MM.1S (cell line): ENCODE data around the gene LHX5.

Source experiments
- DNase-seq: peaks from one replicate; pipeline ENCODE4 v3.0.0-alpha.2; 2015
- H2AFZ ChIP-seq: fragments of 300-600 bp; sonication (generic); 2 replicates; pipeline ENCODE4 v1.6.0; 2016; ENCODE audit warnings: antibody characterized with exemption, low read length
- H3F3A ChIP-seq: fragments of 300-600 bp; sonication (generic); 2 replicates; pipeline ENCODE4 v1.6.1; 2016; ENCODE audit warnings: mild to moderate bottlenecking, antibody characterized with exemption, low read length, moderate library complexity, mixed read lengths; ENCODE audit not compliant: insufficient read depth
- H3K27ac ChIP-seq: fragments of 300-600 bp; sonication (generic); 2 replicates; pipeline ENCODE4 v1.5.1; 2016; ENCODE audit warnings: mild to moderate bottlenecking, low read length
- H3K27me3 ChIP-seq: fragments of 300-600 bp; sonication (generic); replicated peaks from 2 replicates; pipeline ENCODE4 v1.6.0; 2016; ENCODE audit warnings: low read length; ENCODE audit not compliant: insufficient read depth
- H3K36me3 ChIP-seq: fragments of 300-600 bp; sonication (generic); replicated peaks from 2 replicates; pipeline ENCODE4 v1.6.1; 2016; ENCODE audit warnings: mild to moderate bottlenecking, low read length, mixed read lengths; ENCODE audit not compliant: insufficient read depth
- H3K4me1 ChIP-seq: fragments of 300-600 bp; sonication (generic); 2 replicates; pipeline ENCODE4 v1.6.1; 2016; ENCODE audit warnings: low read length, mixed read lengths
- H3K4me2 ChIP-seq: fragments of 300-600 bp; sonication (generic); 2 replicates; pipeline ENCODE4 v1.6.0; 2016; ENCODE audit warnings: low read depth, low read length
- H3K4me3 ChIP-seq: fragments of 300-600 bp; sonication (generic); 2 replicates; pipeline ENCODE4 v1.5.1; 2016; ENCODE audit warnings: low read length, mixed read lengths
- H3K79me2 ChIP-seq: fragments of 300-600 bp; sonication (generic); 2 replicates; pipeline ENCODE4 v1.6.1; 2016; ENCODE audit warnings: mixed run types, low read length, mixed read lengths
- H3K9ac ChIP-seq: fragments of 300-600 bp; sonication (generic); 2 replicates; pipeline ENCODE4 v1.6.1; 2016; ENCODE audit warnings: low read length, mixed read lengths
- H3K9me2 ChIP-seq: fragments of 300-600 bp; sonication (generic); replicated peaks from 2 replicates; pipeline ENCODE4 v1.6.1; 2016; ENCODE audit warnings: mild to moderate bottlenecking, low read length, mixed read lengths; ENCODE audit not compliant: insufficient read depth
- H3K9me3 ChIP-seq: fragments of 300-600 bp; sonication (generic); replicated peaks from 2 replicates; pipeline ENCODE4 v1.6.1; 2016; ENCODE audit warnings: mild to moderate bottlenecking, low read length, mixed read lengths; ENCODE audit not compliant: insufficient read depth
- H4K20me1 ChIP-seq: fragments of 300-600 bp; sonication (generic); 2 replicates; pipeline ENCODE4 v1.6.1; 2016; ENCODE audit warnings: mild to moderate bottlenecking, low read length, moderate library complexity, mixed read lengths; ENCODE audit not compliant: insufficient read depth
- EZH2 ChIP-seq: fragments of 300-600 bp; sonication (generic); optimal IDR thresholded peaks from 2 replicates; pipeline ENCODE3; 2017; ENCODE audit warnings: low read depth, mild to moderate bottlenecking, antibody characterized with exemption, low read length, mixed read lengths
- EZH2phosphoT487 ChIP-seq: fragments of 300-600 bp; sonication (generic); IDR thresholded peaks from 2 replicates; pipeline ENCODE4 v1.6.1; 2018; ENCODE audit warnings: antibody characterized with exemption, low read length
- TF ChIP-seq, protein P1 (sequence below): fragments of 300-600 bp; sonication (generic); IDR thresholded peaks from 2 replicates; pipeline ENCODE4 v1.5.1; 2016; ENCODE audit warnings: antibody characterized with exemption, low read length, mixed read lengths

The LHX5 gene

DNA sequence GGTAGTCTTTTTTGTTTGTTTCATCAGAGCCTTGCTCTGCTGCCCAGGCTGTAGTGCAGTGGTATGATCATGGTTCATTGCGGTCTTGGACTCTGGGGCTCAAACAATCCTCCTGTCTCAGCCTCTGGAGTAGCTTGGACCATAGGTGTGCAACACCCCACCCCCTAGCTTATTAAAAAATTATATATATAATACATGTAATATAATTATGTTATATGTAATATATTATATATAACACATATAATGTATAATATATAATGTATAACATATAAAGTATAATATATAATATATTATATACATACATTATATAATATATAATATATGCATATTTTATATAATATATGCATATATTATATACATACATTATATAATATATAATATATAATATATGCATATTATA is 21.8 kb downstream of the LHX5 start:
- H3K4me2 ChIP-seq = no peak overlapping the region
- H3K27me3 ChIP-seq = no peaks in the 10 kb centered on the region
- H3F3A ChIP-seq = no peaks in the 10 kb centered on the region
- no peak overlapping the region for H3K9ac ChIP-seq
- H3K4me3 ChIP-seq = no peak overlapping the region
- no peak for DNase-seq
- no peaks in the 10 kb centered on the region for H3K36me3 ChIP-seq
- no peaks in the 10 kb centered on the region for H3K79me2 ChIP-seq
- H3K27ac ChIP-seq = no peak overlapping the region
- H2AFZ ChIP-seq = no peak overlapping the region
- H3K9me3 ChIP-seq = no peaks in the 10 kb centered on the region
- H3K4me1 ChIP-seq = no peaks in the 10 kb centered on the region
- H3K9me2 ChIP-seq = no peaks in the 10 kb centered on the region
- no peak for TF ChIP-seq EZH2phosphoT487
- TF ChIP-seq EZH2 = no peak
- TF ChIP-seq, protein P1, sequence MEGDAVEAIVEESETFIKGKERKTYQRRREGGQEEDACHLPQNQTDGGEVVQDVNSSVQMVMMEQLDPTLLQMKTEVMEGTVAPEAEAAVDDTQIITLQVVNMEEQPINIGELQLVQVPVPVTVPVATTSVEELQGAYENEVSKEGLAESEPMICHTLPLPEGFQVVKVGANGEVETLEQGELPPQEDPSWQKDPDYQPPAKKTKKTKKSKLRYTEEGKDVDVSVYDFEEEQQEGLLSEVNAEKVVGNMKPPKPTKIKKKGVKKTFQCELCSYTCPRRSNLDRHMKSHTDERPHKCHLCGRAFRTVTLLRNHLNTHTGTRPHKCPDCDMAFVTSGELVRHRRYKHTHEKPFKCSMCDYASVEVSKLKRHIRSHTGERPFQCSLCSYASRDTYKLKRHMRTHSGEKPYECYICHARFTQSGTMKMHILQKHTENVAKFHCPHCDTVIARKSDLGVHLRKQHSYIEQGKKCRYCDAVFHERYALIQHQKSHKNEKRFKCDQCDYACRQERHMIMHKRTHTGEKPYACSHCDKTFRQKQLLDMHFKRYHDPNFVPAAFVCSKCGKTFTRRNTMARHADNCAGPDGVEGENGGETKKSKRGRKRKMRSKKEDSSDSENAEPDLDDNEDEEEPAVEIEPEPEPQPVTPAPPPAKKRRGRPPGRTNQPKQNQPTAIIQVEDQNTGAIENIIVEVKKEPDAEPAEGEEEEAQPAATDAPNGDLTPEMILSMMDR = no peak
- H4K20me1 ChIP-seq = no peaks in the 10 kb centered on the region

DNA sequence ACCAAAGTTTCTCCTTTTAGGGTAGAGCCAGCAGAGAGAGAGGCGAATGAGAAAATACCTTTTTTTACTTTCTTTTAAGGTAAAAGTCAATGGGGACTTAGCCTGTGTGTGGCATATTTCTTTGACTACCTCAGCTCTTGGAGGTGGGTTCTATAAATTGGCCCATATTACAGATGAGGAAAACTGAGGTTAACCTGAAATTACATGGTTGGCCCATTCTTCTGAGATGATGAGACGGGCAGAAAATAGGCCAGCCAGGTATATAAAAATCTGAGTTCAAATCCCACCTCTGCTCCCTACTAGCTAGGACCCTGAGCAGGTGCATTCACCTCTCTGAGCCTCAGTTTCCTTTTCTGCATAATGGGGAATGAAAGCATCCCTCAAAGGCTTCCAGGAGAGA is 22.4 kb downstream of the LHX5 start:
- H3F3A ChIP-seq = no peaks in the 10 kb centered on the region
- H2AFZ ChIP-seq = no peak overlapping the region
- TF ChIP-seq, protein P1 = no peak
- TF ChIP-seq EZH2phosphoT487 (no peak), EZH2 (no peak)
- H3K27me3 ChIP-seq = no peaks in the 10 kb centered on the region
- no peaks in the 10 kb centered on the region for H3K36me3 ChIP-seq
- no peak for DNase-seq
- H3K9me2 ChIP-seq = no peaks in the 10 kb centered on the region
- H3K27ac ChIP-seq = no peak overlapping the region
- no peaks in the 10 kb centered on the region for H3K9me3 ChIP-seq
- H3K79me2 ChIP-seq = no peaks in the 10 kb centered on the region
- H3K4me1 ChIP-seq = no peaks in the 10 kb centered on the region
- H4K20me1 ChIP-seq = no peaks in the 10 kb centered on the region
- H3K9ac ChIP-seq = no peak overlapping the region
- no peak overlapping the region for H3K4me2 ChIP-seq
- no peak overlapping the region for H3K4me3 ChIP-seq

DNA sequence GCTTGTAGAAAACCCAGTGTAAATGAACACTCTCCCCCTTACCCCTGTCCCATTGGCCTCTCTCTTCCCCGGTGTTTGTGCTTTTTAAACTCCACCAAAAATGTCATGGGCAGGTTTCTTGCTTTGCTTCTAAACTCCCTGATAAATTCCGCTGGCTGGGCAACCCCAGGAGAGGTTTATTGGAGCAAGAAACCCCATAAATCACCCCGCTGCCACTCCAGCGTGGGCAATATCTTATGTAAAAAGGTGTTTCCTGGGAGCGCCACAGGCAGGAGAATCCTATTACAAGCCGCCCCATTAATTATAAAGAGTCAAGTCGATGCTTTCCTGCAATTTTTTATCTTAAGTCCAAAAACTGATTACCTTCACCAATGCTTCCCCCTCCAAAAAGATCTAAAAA is 22.8 kb downstream of the LHX5 start:
- no peak for DNase-seq
- TF ChIP-seq, protein P1 = no peak
- TF ChIP-seq EZH2 (no peak), EZH2phosphoT487 (no peak)
- no peak overlapping the region for H2AFZ ChIP-seq

More for the DNA sequence above, 22.8 kb downstream of the LHX5 start:
- H3F3A ChIP-seq = no peaks in the 10 kb centered on the region
- H3K4me1 ChIP-seq = no peaks in the 10 kb centered on the region
- no peaks in the 10 kb centered on the region for H4K20me1 ChIP-seq
- H3K9me3 ChIP-seq = no peaks in the 10 kb centered on the region
- no peak overlapping the region for H3K4me2 ChIP-seq
- H3K36me3 ChIP-seq = no peaks in the 10 kb centered on the region
- no peak overlapping the region for H3K27ac ChIP-seq
- no peaks in the 10 kb centered on the region for H3K79me2 ChIP-seq
- H3K9ac ChIP-seq = no peak overlapping the region
- no peak overlapping the region for H3K4me3 ChIP-seq
- H3K9me2 ChIP-seq = no peaks in the 10 kb centered on the region
- H3K27me3 ChIP-seq = no peaks in the 10 kb centered on the region
